GM19351 (cell line): Measurements from ENCODE around the gene CAPN13.
"Not testable (repeated sequence)": the region's sequence is repeated elsewhere in the genome, so short reads cannot be mapped to it uniquely, and the experiment has no call there.

Experiments
- ATAC-seq: cut with Tn5 transposase; IDR thresholded peaks from one replicate; pipeline ENCODE4 v1.9.1; 2021; ENCODE audit warnings: mild to moderate bottlenecking, moderate library complexity; ENCODE audit not compliant: unreplicated experiment

Gene CAPN13

DNA sequence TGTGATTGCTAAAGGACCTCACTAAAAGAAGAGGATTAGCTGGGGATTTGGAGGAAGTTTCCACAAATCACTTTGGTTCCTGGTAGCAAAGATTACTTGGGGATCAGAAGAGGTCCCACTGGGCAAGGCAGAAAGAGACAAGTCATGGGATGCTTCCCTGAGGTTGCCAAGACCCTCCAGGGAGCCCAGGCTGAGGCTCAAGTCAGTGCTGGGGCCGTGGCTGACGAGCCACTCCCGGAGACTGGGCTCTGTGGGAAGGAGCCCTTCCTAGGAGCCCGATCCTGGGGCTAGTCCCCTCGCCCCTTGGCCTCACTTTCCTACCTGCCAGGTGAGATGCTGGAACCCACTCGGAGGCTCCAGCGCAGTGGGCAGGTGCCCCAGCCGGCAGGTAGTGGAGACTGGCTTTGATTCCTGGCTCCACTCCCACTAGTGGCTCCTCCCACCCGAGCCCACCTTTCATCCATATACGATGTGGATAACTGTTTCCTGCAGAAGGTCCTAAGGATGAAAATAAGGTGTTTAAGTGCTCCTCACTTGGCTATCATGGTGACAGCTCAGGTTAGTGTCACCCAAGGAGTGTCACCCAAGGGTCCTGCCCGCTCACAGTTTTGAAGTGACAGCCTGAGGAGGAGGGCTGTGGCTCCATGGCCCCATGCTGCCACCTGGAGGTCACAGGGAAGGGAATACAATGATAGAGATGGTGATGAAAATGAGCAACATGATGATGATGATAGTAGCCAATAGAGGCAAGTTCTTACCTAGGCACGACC is 100.5 kb downstream of the CAPN13 start:
- ATAC-seq: peak; percentile 61

DNA sequence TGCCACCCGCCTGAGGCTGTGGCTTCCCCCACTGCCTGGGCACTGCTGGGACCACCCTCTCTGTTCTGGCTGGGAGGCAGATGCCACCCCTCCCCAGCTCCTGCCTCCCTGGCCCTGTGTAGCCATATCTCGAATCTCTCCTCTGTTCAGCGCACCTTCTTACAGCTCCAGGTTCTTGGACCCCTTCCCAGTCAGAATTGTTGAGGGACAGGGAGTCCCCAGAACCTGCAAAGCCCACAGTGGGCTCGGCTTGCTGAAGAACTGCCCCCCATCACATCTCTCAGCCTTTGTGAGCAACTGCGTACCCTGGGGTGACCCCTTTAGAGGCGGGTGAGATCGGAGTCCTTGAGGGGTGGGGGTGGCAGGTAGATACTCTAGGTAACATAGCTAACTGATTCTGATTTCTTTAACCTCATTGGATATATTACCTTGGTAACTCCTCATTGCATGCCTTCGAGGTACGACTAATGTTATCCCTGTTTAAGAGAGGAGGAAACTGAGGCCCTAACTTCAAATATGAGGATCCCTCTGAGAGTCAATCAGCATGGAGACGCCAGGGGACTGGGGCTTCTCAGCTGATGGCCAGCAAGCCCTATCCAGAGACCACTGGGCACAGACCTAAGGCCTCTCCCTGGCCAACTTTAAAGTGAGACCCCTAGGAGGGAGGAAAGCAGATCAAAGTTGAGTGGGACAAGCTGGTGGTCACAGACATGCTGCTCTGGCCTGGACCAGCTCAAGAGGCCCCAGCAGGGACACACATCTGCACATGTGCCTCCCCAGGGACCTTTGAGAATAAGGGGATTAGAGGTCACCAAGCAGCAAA is 101.3 kb downstream of the CAPN13 start:
- no peak for ATAC-seq

DNA sequence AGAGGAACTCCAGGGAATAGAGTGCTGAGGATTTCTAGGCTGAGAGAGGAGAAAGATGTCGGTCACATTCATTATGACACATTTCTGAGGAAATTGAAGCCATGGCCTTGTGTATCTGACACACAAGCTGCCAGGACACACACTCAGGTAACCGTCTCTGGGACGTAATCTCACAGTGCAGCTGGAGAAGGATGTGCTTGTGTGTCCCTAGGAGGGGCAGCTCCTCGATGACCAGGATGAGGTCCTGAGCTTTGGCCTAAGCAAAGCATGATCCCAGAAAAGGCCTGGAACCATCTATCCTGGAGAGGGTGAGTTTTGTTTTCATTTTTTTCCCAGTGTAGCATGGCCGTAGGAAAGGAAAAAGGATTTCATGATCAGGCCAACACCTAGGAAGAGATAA is 102.2 kb downstream of the CAPN13 start:
- no peak for ATAC-seq

DNA sequence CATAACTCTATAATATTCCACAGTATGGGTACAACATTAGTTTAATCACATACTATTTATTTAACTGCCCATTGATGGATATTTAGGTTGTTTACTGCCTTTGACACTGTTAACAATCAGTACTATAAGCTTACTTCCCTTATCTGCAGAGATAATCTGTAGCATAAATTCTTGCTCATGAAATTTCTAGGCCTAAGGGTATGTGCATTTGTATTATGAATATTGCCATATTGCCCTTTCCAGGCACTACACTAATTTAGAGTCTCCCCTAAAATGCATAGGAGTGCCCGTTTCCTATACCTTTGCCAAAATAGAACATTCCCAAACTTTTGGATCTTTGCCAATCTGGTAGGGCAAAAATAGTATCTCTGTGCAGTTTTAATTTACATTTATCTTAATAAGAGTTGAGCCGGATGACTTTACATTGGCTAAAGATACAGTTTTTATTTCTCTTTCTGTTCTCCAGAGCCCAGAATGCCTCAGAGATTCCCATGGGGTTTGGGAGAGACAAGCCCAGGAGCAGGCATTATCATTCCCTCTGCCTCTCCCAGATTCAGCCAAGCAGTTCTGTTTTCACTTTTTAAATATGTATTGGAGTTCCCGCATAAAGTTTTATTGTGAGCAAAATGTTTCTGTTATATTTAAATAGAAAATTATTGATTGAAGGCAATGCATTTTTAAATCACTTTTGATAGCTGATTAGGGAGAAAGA is 102.8 kb downstream of the CAPN13 start:
- ATAC-seq: no peak

DNA sequence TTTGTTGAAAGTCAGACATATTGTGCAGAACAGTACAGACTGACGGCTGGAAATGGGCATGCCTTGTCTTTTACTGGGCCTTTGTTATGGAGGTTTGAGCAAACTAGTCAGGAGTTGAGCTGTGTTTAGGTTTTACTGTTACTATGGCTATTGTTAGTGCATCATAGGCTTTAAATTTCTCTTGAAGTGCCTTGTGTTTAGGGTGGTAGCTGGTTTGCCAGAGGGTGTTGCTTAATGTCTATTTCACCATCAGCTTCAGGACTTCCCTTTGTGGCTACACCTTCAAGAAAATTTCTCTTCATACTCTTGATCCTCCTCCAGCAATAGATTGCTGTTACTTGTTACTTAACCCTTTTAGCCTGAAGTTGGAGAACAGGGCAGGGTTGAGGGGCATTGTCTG is 104.6 kb downstream of the CAPN13 start:
- ATAC-seq: no peak

DNA sequence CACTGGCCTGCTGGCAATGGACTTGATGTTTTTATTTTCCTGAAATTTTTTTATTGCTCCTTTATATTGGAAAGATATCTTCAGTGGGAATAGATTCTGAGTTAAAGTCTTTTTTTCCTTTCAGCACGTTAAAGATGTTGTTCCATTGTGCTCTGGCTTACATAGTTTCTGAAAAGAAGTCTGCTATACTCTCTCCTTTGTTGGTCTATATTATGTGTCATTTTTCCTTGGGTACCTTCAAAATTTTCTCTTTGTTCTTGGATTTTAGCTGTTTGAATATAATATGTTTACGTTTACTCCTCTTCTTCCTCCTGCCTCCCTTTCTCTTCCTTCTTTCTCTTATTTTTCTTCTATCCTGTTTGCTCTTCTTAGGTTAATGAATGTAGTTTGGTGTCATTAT is 105.5 kb downstream of the CAPN13 start:
- ATAC-seq: no peak

DNA sequence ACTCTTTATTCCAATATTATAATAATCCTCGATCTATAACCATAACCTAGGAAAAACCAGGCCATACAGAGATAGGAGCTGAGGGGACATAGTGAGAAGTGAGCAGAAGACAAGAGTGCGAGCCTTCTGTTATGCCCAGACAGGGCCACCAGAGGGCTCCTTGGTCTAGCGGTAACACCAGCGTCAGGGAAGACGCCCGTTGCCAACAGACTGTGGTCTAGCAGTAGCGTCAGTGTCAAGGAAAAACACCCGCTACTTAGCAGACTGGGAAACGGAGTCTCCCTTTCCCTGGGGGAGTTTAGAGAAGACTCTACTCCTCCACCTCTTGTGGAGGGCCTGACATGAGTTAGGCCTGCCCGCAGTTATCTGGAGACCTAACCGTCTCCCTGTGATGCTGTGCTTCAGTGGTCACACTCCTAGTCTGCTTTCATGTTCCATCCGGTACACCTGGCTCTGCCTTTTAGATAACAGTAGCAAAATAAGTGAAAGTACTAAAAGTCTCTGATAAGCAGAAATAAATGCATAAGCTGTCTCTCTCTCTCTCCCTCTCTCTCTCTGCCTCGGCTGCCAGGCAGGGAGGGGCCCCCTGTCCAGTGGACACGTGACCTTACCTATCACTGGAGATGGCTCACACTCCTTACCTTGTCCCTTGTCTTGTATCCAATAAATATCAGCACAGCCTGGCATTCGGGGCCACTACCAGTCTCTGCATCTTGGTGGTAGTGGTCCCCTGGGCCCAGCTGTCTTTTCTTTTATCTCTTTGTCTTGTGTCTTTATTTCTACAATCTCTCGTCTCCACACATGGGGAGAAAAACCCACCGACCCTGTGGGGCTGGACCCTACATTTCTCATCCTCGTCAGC is 109.8 kb downstream of the CAPN13 start:
- ATAC-seq: not testable (repeated sequence)

DNA sequence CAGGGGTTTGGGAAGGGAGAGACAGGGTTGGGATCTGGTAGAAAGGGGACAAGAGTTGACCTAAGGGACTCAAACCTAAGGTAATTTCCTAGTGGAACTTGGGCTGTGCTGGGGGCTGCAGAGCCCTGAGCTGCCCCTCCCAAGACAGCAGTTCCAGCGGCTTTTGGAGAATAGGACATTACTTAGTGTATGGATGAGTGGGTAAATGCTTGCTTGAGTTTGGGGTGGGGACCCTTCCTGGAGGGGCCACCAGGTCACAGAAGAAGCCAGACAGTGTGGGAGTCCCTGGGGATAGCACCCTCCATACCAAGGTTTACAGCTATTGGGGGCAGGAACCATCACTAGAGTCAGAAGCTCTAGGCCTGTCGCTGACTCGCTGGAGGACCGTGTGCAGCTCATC is 111.5 kb downstream of the CAPN13 start:
- ATAC-seq: no peak

DNA sequence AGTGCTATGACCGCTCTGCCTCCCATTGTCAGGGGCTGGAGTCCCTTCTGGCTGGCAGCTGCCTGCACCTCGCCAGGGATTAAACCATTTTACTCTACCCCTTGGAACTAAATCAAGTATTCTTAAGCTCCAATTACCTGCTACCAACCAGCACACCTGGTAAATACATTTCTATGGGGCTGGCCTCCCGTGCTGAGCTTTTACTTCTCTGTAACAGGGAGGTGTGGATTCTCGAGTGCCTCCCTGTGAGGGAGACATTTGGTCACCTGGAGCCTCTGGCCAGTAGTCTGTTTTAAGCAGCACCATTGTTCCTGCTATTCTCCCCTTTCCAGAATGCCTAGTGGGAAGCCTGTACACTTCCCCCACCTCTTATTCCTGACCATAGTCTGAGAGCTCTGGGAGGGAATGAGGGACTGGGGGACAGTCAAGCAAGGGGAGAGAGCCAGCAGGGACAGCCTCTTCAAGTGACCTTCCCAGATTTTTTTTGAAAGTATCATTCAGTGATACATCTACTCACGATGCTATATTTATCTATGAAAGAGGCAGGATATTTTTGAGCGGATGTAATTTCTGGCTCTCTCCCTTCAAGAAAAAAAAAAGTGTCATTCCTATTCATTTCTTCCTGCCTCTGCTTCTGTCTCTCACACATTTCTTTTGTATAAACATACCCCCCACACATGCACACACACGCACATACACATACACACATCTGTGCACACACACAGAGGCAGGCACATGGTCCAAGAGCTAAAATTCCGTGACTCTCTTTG is 112.8 kb downstream of the CAPN13 start:
- ATAC-seq: no peak

DNA sequence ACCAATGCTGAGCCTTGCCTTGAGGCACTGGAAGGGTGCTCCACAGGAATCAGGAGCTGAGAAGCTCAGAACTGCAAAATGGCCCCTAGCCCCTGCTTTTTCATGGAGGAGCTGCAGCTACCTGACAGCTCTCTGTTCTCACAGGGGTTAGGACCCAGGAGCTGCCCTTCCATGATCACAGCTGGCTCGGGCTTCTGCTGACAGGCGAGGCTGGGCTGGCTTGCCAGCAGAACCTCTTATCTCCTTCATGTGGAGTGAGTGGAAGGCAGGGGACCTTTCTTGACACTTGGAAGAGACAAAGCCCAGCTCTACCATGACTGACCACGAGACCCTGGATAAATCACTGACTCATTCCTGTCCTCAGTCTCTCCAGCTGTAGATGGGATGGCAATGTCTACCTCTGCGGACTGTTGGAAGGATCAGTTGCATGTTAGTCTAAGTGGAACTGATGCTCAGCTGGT is 113.4 kb downstream of the CAPN13 start:
- no peak for ATAC-seq

DNA sequence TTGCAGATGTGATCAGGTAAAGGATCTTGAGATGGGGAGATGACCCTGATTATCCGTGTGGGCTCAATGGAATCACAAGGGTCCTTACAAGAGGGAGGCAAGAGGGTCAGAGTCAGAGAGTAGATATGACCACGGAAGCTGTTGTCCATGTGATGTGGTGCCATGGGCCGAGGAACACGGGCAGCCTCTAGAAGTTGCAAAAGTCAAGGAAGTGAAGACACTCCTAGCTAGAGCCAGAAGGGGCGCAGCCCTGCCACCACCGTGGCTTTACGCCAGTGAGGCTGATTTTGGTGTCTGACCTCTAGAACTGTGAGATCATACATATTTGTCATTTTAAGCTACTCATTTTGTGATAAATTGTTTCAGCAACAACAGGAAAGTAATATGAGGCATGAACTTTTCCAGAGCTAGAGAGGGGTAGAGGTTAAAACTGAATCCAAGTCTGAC is 114.4 kb downstream of the CAPN13 start:
- ATAC-seq: no peak

DNA sequence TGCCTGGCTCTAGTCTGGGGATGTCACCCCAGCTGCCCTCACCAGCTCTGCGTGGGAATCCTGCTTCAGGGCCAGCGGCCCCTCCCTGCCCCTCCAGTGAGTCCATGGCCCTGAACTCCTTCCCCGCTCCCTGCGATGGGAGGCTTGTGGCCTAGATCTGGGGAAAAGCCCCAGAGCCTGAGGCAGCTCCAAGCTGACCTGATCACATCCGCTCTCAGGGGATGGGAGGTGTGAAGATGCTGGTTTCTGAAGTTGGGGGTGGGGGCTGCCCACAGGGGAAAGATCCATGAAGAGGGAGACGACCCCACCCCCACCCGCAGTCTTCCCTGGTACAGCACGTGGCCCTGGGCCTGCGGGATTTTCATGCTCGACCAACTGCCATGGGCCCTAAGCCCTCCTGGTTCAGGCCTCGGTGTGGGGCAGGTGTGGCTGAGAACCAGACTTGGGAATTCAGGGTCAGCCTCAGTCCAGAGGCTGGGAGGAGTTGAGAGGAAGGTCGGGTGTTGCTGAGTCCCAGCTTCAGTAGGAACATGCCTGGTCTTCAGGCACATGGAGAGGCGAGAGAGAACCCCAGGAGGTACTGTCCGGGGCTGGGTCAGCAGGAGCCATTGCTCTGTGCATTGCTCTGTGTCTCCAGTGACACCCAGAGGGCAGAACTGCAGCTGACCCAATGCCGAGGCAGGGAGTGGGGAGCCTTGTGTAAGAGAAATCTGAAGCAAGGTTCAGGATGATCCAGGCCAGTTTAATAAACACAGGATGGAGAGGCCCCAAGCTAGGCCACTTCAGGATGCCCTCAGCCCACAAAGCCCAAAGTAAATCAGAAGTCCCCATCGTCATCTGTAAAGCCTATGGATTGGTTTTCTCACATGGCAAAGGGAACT is 115.1 kb downstream of the CAPN13 start:
- ATAC-seq: no peak

DNA sequence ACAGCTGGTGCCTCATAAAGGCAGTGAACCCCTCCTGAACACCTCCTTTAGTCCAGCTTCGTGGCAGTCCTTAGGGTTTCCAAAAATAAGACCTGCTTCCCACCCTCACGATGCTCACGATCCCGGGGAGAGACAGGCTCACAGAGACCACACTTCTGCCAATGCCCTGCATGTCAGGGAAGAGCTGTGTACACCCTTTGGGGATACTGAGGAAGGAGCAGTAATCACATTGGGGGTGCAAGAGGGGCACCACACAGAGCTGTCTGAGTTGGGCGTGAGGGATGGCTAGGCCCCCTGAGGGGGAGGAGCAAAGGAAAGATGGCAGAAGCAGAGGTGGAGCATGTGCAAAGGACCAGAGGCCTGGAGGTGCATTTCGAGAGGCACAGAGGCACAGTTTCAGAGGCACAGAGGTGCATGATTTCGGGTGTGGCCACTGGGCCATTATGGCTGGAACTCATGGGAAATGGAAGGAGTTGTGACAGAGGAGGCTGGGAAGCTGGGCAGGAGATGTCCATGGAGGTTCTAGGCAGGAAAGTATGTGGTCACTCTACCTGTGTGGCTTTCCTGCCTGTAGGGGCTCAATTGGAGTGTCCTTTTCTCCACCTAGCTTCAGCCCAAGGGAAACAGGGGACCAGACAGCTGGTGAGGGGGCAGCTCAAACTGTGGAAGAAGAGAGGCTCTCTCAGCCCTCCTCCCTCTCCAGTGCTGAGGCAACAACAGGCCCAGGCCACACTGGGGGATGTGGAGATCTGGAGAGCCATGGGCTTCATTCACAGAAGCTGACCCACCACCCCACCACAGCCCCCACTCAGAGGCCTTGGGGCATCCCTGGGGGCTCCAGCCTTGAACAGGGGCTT is 115.9 kb downstream of the CAPN13 start:
- ATAC-seq: no peak

DNA sequence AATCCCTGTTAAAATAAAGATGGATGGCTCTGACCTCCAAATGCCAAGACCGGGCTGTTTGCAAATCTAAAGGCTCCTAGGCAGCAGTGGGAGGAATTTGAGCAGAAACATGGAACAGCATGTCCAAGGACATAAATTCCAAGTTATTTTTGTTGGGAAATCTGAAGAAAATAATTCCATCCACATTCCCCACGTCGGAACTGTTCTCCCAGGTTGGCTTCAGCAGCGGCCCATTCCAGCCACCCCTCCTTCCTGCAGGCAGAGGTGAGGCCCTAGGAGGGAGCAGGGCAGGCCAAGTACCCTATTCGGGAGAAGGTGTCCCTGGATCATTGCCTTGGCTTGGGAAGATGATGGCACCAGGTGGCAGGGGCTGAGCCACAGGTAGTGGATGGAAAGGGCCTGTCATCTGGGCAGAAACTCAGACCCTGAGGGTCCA is 117.1 kb downstream of the CAPN13 start:
- no peak for ATAC-seq

DNA sequence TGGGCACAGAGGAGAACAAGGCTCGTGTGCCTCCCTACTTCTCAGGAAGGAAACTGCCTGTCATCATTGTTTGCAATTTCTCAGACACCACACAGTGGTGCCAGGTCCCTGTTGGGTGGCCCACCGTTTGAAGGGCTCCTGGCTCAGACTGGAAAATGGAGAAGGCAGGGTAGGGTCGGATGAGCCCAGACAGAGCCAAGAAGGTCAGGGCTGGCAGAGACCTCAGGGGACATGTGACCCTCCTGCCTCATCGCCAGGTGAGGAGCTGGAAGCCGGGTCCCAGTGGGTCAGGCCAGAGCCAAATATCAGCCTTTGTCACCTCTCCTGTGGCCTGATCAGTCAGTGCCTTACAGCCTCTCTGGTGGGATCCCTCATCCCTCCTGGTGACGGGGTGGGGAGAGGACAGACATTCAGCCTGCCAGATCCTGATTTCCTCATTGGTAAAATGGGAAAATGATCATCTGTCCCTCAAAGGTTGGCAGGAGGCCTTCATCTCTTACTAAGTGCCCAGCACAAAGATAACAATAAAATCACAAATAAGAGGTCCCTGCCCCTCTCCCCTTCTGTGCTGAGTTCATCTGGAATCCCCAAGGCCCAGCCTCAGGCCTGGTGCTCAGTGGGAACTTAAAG is 117.6 kb downstream of the CAPN13 start:
- ATAC-seq: no peak

DNA sequence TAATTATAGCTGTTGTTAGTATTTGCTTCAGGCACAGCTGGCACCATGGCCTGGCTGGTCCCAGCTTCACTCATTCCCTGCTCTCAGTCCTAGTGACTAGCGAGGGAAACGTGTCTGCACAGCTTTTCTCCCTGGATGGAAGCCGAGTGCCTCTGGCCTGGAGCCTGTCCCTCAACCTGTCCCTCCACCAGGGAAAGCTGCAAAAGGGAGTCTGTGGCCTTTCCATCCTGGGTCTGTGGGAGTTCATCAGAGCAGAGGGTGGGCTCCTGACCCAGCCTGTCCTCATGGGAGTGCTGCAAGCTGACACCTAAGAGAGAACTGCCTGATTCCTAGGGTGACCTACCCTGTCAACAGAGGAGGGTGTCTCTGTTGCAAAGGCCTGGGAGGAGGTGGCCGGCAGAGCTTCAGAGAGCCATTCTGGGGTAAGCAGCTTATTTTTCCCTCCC is 118.3 kb downstream of the CAPN13 start:
- ATAC-seq: no peak

DNA sequence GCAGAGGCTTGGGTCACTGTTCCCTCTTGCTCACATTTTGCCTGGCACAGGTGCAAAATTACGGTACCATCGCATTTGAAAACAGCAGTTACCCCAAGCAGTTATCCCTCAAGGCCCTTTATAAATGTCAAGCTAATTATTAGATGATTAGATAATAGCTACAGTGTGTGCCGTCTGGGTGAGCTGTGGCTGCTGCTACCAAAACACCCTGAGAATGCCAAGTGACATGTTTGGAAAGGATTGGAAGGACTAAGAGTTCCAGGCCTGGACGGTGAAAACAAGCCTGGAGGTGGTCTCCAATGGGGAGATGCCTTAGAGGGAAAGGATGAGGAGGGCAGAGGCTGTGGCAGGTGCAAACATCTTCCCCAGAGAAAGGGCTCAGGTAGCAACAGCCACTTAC is 120.6 kb downstream of the CAPN13 start:
- ATAC-seq: no peak
